Panc1 (cell line): ENCODE results near the gene OTOG. TPM values are rescaled to one million over a fixed set of nuclear protein-coding genes. Genes with fewer than 3 reads are reported as not detected.

Experiments
- ATAC-seq: fragments of 200-7000 bp; cut with Tn5 transposase; 2 replicates; pipeline ENCODE4 v1.9.1; 2020; ENCODE audit warnings: mild to moderate bottlenecking, moderate library complexity
- BruUV-seq: library from RNA; stranded (reverse); fragments of 400-500 nt; replicated peaks from 2 replicates; lab custom pipeline; 2021; lab: Mats Ljungman, UMichigan
- CTCF ChIA-PET: fragments of 300-600 bp; sonication (Branson Sonifier 250); formaldehyde crosslinking; loops from one replicate; lab custom pipeline; 2022; ENCODE audit warnings: antibody characterized with exemption; lab: Charles Lee
- POLR2A ChIA-PET: fragments of 300-600 bp; sonication (Branson Sonifier 250); formaldehyde crosslinking; loops from one replicate; lab custom pipeline; 2022; ENCODE audit warnings: antibody characterized with exemption; lab: Charles Lee
- DNase-seq: peaks from one replicate; pipeline ENCODE4 v3.0.0-alpha.2; 2010; ENCODE audit warnings: low read depth, low spot score
- H3K27ac ChIP-seq: 2 replicates; pipeline ENCODE4 v1.5.1; 2011; ENCODE audit warnings: mild to moderate bottlenecking, low read length, inconsistent platforms
- H3K27me3 ChIP-seq: fragments of 200-500 bp; sonication (Bioruptor generic); 2 replicates; pipeline ENCODE4 v1.6.0; 2014; ENCODE audit warnings: low read length, inconsistent platforms; ENCODE audit not compliant: control insufficient read depth, insufficient read depth
- H3K36me3 ChIP-seq: fragments of 200-500 bp; sonication (Bioruptor generic); 2 replicates; pipeline ENCODE4 v1.5.1; 2014; ENCODE audit warnings: inconsistent platforms, mild to moderate bottlenecking, low read length, moderate library complexity; ENCODE audit not compliant: control insufficient read depth, insufficient read depth
- H3K4me1 ChIP-seq: 2 replicates; pipeline ENCODE4 v1.5.1; 2011; ENCODE audit warnings: inconsistent platforms, mild to moderate bottlenecking, low read length, moderate library complexity; ENCODE audit not compliant: control insufficient read depth, insufficient read depth
- H3K4me3 ChIP-seq, 2 experiments: 2 replicates each; pipeline ENCODE4 v1.5.1; 2011 to 2012; ENCODE audit warnings: low read depth in 2 of 2, low read length in 2 of 2, mild to moderate bottlenecking in 2 of 2, inconsistent platforms in 1 of 2, moderate library complexity in 1 of 2
- H3K9me3 ChIP-seq: fragments of 200-500 bp; sonication (Bioruptor generic); 2 replicates; pipeline ENCODE4 v1.5.1; 2014; ENCODE audit warnings: low read depth, mild to moderate bottlenecking, inconsistent platforms, low read length, moderate library complexity; ENCODE audit not compliant: control insufficient read depth, insufficient read depth
- CTCF ChIP-seq: fragments of 450-650 bp; IDR thresholded peaks from 2 replicates; pipeline ENCODE4 v1.5.1; 2017; ENCODE audit warnings: mild to moderate bottlenecking
- POLR2AphosphoS5 ChIP-seq: IDR thresholded peaks from 2 replicates; pipeline ENCODE4 v1.6.1; 2012; ENCODE audit warnings: mild to moderate bottlenecking, low read depth, low read length, moderate library complexity
- REST ChIP-seq, 2 experiments: IDR thresholded peaks; 2 replicates each; pipeline ENCODE4 v1.6.1; 2011 to 2012; ENCODE audit warnings: low read depth in 2 of 2, control low read depth in 1 of 2, low read length in 1 of 2, mild to moderate bottlenecking in 1 of 2, moderate library complexity in 1 of 2; ENCODE audit not compliant: insufficient read depth in 1 of 2
- SIN3A ChIP-seq: IDR thresholded peaks from 2 replicates; pipeline ENCODE4 v1.6.1; 2012; ENCODE audit warnings: low read depth, mild to moderate bottlenecking, low read length, moderate library complexity, borderline replicate concordance; ENCODE audit not compliant: insufficient read depth
- TCF7L2 ChIP-seq: IDR thresholded peaks from 2 replicates; pipeline ENCODE4 v1.6.1; 2011; ENCODE audit warnings: mild to moderate bottlenecking, low read depth, low read length, inconsistent platforms
- in situ Hi-C: cut with HindIII; loops from 2 replicates; pipeline ENCODE4 v1.10.0; 2016; ENCODE audit warnings: low sequenced_read_pairs, low pct_unique_long_range_greater_than_20kb
- intact Hi-C: fragments of 100-400 bp; cut with micrococcal nuclease; formaldehyde crosslinking; loops from one replicate; pipeline ENCODE4 v1.10.0; 2022; ENCODE audit not compliant: unreplicated experiment
- total RNA-seq: library from RNA; stranded (reverse); gene quantifications from one replicate; pipeline ENCODE4 v1.2.1, GENCODE V29; 2021; ENCODE audit not compliant: unreplicated experiment

OTOG gene
- total RNA-seq, 1 experiment from 2014 or later, result not detected

GRCh38 chr11:17532784-17533183 is 14.3 kb upstream of the OTOG start:
- Histone ChIP-seq H3K4me3 (no peak overlapping the region), H3K27me3 (peaks cover 3% of the 10 kb centered on the region), H3K27ac (no peak overlapping the region), H3K36me3 (no peaks in the 10 kb centered on the region), H3K4me1 (no peaks in the 10 kb centered on the region), H3K9me3 (no peaks in the 10 kb centered on the region)
- TF ChIP-seq CTCF (no peak), SIN3A (no peak), TCF7L2 (no peak), POLR2AphosphoS5 (no peak), REST (IDR thresholded peaks at IDR 0.05; ENCODE audit: insufficient read depth in 1 of 2, low read depth in 2 of 2, low read length in 1 of 2) (no peak)
- in situ Hi-C loops (no loop called here), intact Hi-C loops (no loop called here)
- DNase-seq (no peak), ATAC-seq (no peak)
- ChIA-PET CTCF (no interaction called here), POLR2A (interaction anchor here (1.1 kb wide), 1 partner anchor 11 kb away, joined by 3 read pairs; no protein-coding TSS in a partner anchor)
- BruUV-seq, result no TSS peak

- no peaks in the 10 kb centered on the region for H3K36me3 ChIP-seq
- TF ChIP-seq TCF7L2 (no peak), SIN3A (no peak), REST (IDR thresholded peaks at IDR 0.05; ENCODE audit: insufficient read depth in 1 of 2, low read depth in 2 of 2, low read length in 1 of 2) (no peak), POLR2AphosphoS5 (no peak), CTCF (no peak)
- no peak for ATAC-seq
- H3K9me3 ChIP-seq, result no peaks in the 10 kb centered on the region
- no peak overlapping the region for H3K27ac ChIP-seq
- DNase-seq, result no peak
- in situ Hi-C loops (no loop called here), intact Hi-C loops (no loop called here)
- no TSS peak for BruUV-seq
- H3K4me1 ChIP-seq, result no peaks in the 10 kb centered on the region
- ChIA-PET CTCF (no interaction called here), POLR2A (no interaction called here)
- peaks cover 3% of the 10 kb centered on the region for H3K27me3 ChIP-seq
- H3K4me3 ChIP-seq, result no peak overlapping the region
Observed at GRCh38 chr11:17533341-17533740, 13.7 kb upstream of the OTOG start.
